ENCODE data around the gene STARD3NL. TPM values are rescaled to one million over a fixed set of nuclear protein-coding genes. Genes with fewer than 3 reads are reported as not detected.

STARD3NL gene
- total RNA-seq, 1 experiment from 2014 or later = 30.6 TPM

- H3K27me3 Mint-ChIP-seq (ENCODE audit: low read depth) = no peaks in the 10 kb centered on the region; the same call in 1 of the 2 replicates
- ATAC-seq = peak; percentile 92
- H3K4me3 Mint-ChIP-seq = no peak overlapping the region
- ChIA-PET POLR2A (interaction anchor here (1.0 to 1.1 kb wide), 2 partner anchors 38 to 115 kb away, joined by 3 to 4 read pairs; partner anchors contain the start of gene STARD3NL), CTCF (interaction anchor here (0.6 to 2.5 kb wide), 60 partner anchors 9 to 319 kb away, joined by 3 to 105 read pairs (median 5); partner anchors contain the start of genes EPDR1, SFRP4, STARD3NL and TARP)
- H3K36me3 Mint-ChIP-seq = peaks cover 23% of the 10 kb centered on the region
- no peaks in the 10 kb centered on the region for H3K9me3 Mint-ChIP-seq
- DNase-seq (ENCODE audit: low spot score) = peak; percentile 81
- H3K27ac Mint-ChIP-seq = peak overlapping the region; percentile 57
- no peak for TF ChIP-seq CBFB (CRISPR knock-in tag; IDR thresholded peaks at IDR 0.05; ENCODE audit: low read depth)
- TF ChIP-seq ATF6 (CRISPR knock-in tag; IDR thresholded peaks at IDR 0.05) = no peak
- peak; percentile 94 for TF ChIP-seq CTCF (IDR thresholded peaks at IDR 0.05)
- H3K4me1 Mint-ChIP-seq = peaks cover 41% of the 10 kb centered on the region
Observed at GRCh38 chr7:38215735-38216670, 38.0 kb downstream of the STARD3NL start.

GRCh38 chr7:38217672-38218071, 39.6 kb downstream of the STARD3NL start:
- ChIA-PET CTCF (interaction anchor here (0.6 to 2.2 kb wide), 8 partner anchors 108 to 316 kb away, joined by 3 to 7 read pairs (median 3); no protein-coding TSS in a partner anchor), POLR2A (interaction anchor here (0.5 kb wide), 1 partner anchor 108 kb away, joined by 5 read pairs; no protein-coding TSS in a partner anchor)
- TF ChIP-seq SOX15 (CRISPR knock-in tag; IDR thresholded peaks at IDR 0.05) (no peak), MXD4 (CRISPR knock-in tag; IDR thresholded peaks at IDR 0.05; ENCODE audit: borderline replicate concordance) (no peak), MLX (CRISPR knock-in tag; IDR thresholded peaks at IDR 0.05) (no peak), TEAD1 (CRISPR knock-in tag; IDR thresholded peaks at IDR 0.05) (no peak), ATF1 (CRISPR knock-in tag; IDR thresholded peaks at IDR 0.05) (no peak), USF2 (CRISPR knock-in tag; IDR thresholded peaks at IDR 0.05) (no peak), ZNF423 (CRISPR knock-in tag; IDR thresholded peaks at IDR 0.05) (no peak), TCF7 (CRISPR knock-in tag; IDR thresholded peaks at IDR 0.05; ENCODE audit: low read depth) (no peak), EMX1 (CRISPR knock-in tag; IDR thresholded peaks at IDR 0.05) (no peak), IRF1 (CRISPR knock-in tag; IDR thresholded peaks at IDR 0.05) (no peak)
- Mint-ChIP-seq H3K4me1 (peaks cover 33% of the 10 kb centered on the region), H3K4me3 (no peak overlapping the region), H3K36me3 (peaks cover 25% of the 10 kb centered on the region), H3K9me3 (no peaks in the 10 kb centered on the region), H3K27ac (no peak overlapping the region), H3K27me3 (ENCODE audit: low read depth) (no peaks in the 10 kb centered on the region)
- DNase-seq (ENCODE audit: low spot score) (no peak), ATAC-seq (no peak)

- Mint-ChIP-seq H3K4me1 (peaks cover 6% of the 10 kb centered on the region), H3K27ac (no peak overlapping the region), H3K36me3 (peaks cover 24% of the 10 kb centered on the region), H3K4me3 (no peak overlapping the region), H3K27me3 (ENCODE audit: low read depth) (no peaks in the 10 kb centered on the region), H3K9me3 (no peaks in the 10 kb centered on the region)
- ChIA-PET CTCF (interaction anchor here (0.9 to 3.5 kb wide), 3 partner anchors 98 to 125 kb away, joined by 3 to 25 read pairs (median 4); no protein-coding TSS in a partner anchor), POLR2A (no interaction called here)
- DNase-seq (ENCODE audit: low spot score) = no peak
- TF ChIP-seq CDX4 (CRISPR knock-in tag; IDR thresholded peaks at IDR 0.05; ENCODE audit: borderline replicate concordance) = no peak
- TF ChIP-seq ATF3 (CRISPR knock-in tag; conservative IDR thresholded peaks at IDR 0.05) = no peak
- no peak for TF ChIP-seq NFATC4 (CRISPR knock-in tag; IDR thresholded peaks at IDR 0.05)
- no peak for TF ChIP-seq MAX (CRISPR knock-in tag; IDR thresholded peaks at IDR 0.05)
- TF ChIP-seq ZNF317 (CRISPR knock-in tag; IDR thresholded peaks at IDR 0.05; ENCODE audit: borderline replicate concordance, low read depth) = no peak
- TF ChIP-seq IRF2 (CRISPR knock-in tag; IDR thresholded peaks at IDR 0.05; ENCODE audit: borderline replicate concordance, low read depth) = no peak
- no peak for TF ChIP-seq ZMAT4 (CRISPR knock-in tag; IDR thresholded peaks at IDR 0.05)
- no peak for ATAC-seq
Observed at GRCh38 chr7:38220452-38220851, 42.4 kb downstream of the STARD3NL start.
